H1 (cell line): ENCODE measurements around the gene ZNF462. TPM values are rescaled to one million over a fixed set of nuclear protein-coding genes. Genes with fewer than 3 reads are reported as not detected.

Experiments
- ASH2L ChIP-seq: fragments of 200-600, 300-600 bp; sonication (generic); IDR thresholded peaks from one replicate; pipeline ENCODE4 v1.7.1; 2017; ENCODE audit warnings: low read length
- BCL11A ChIP-seq, 2 experiments: IDR thresholded peaks; one replicate each; pipeline ENCODE4 v1.6.1; 2011; ENCODE audit warnings: low read depth in 2 of 2, low read length in 2 of 2, mild to moderate bottlenecking in 2 of 2
- POLR2A ChIP-seq, 2 experiments: IDR thresholded peaks; 1 replicate in 1 of 2; 2 replicates in 1 of 2; pipeline ENCODE4 v1.6.1; 2011; ENCODE audit warnings: low read depth in 2 of 2, low read length in 2 of 2, mild to moderate bottlenecking in 2 of 2; ENCODE audit errors: control extremely low read depth in 1 of 2
- RBBP5 ChIP-seq: IDR thresholded peaks from 2 replicates; pipeline ENCODE4 v1.7.1; 2012; ENCODE audit warnings: low read depth, mild to moderate bottlenecking, inconsistent platforms, low read length, moderate library complexity, borderline replicate concordance
- SAP30 ChIP-seq: fragments of 300-600 bp; sonication (generic); IDR thresholded peaks from 2 replicates; pipeline ENCODE4 v1.7.1; 2012; ENCODE audit warnings: low read length, moderate library complexity, mild to moderate bottlenecking, inconsistent platforms; ENCODE audit not compliant: insufficient read depth, insufficient replicate concordance
- SP4 ChIP-seq: IDR thresholded peaks from 2 replicates; pipeline ENCODE4 v1.6.1; 2012; ENCODE audit warnings: low read length, inconsistent platforms
- TBP ChIP-seq: IDR thresholded peaks from 2 replicates; pipeline ENCODE4 v1.6.1; 2011; ENCODE audit warnings: low read depth, low read length, improper control_type of control experiment
- ZNF274 ChIP-seq: IDR thresholded peaks from 2 replicates; pipeline ENCODE4 v1.7.0; 2012; ENCODE audit warnings: low read length, borderline replicate concordance; ENCODE audit errors: extremely low read depth
- polyA plus RNA-seq, 7 experiments: library from polyadenylated mRNA; depleted of rRNA in 3 of 7; stranded (reverse) in 5 of 7; unstranded in 2 of 7; fragments of >200 nt in 5 of 7; fragments of 200-250 nt in 2 of 7; gene quantifications; 1 replicate in 5 of 7; 2 replicates in 1 of 7; 4 replicates in 1 of 7; pipeline versions ENCODE4 v1.2.1 to v1.2.3, GENCODE V29; 2011 to 2013; ENCODE audit warnings: missing spikeins in 2 of 7, mixed read lengths in 2 of 7
- total RNA-seq: library from RNA; stranded (reverse); fragmentation: NEBNext Ultra II Directional; extraction: Animal tissue kit (Norgen Biotek cat#: 25700); gene quantifications from 2 replicates; pipeline ENCODE4 v1.2.1, GENCODE V29; 2021

ZNF462 gene
- total and polyA plus RNA-seq, 2 of the 8 experiments (the other 6 are each of a cell fraction or from before 2014, with no cell fraction given): 30.0 to 163 TPM

DNA sequence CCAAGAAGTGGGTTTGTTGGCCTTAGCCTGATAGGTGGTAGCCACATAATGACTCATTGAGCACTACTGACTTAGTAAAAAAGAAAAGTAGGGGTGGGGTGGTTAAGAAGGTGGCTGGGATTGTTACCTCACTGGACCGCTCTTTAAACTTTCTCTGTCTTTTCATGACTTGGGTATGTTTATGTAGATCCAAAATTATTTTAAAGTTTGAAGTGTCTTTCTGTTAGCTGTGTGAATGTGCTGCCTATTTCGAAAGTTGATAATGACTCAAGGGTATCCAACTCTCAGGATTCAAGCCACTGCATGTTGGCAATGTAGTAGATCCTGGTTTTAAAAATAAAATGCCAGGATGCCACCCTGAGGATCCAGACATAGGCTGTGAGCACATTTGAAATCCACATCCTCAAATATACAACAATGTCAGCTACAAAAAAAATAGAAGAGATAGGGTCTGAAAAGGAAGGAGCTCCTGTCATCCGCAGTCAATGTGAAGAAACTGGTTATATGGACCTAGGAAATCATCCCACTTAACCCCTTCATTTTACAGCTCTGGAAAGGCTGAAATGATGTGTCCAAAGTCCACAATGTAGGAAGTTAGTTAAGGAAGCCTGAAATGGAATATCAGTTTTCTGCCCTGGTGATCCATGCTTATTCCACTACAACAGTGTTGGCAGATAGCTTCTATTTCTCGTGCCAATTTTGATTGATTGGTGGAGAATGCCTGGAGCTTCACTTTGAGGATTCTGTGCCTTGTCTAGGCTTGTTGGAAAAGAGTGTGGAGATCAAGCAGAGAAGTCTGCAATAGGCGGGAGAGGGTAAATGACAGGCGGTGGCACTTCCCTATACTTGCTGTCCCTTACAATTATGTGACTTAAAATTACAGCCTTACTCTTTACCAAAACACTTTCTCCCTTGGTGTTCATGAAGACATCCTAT is 23.4 kb downstream of the ZNF462 start (continued):
- no peak for TF ChIP-seq RBBP5
- TF ChIP-seq ZNF274: no peak
- no peak for TF ChIP-seq TBP
- no peak for TF ChIP-seq ASH2L
- no peak for TF ChIP-seq SP4
- no peak for TF ChIP-seq POLR2A (IDR thresholded peaks at IDR 0.05; ENCODE audit: control extremely low read depth in 1 of 2, low read depth in 2 of 2, low read length in 2 of 2)
- TF ChIP-seq SAP30: no peak
- TF ChIP-seq BCL11A (IDR thresholded peaks at IDR 0.05; ENCODE audit: low read depth in 2 of 2, low read length in 2 of 2): no peak
